ENCODE results near the gene SAMD4B. TPM values are rescaled to one million over a fixed set of nuclear protein-coding genes. Genes with fewer than 3 reads are reported as not detected.

Gene SAMD4B
- total RNA-seq, 1 experiment from 2014 or later, result 135 TPM

- Histone ChIP-seq H3K4me1 (ENCODE audit: insufficient read depth, low read length) (0 out of 2 replicates have a peak, but pooled peaks cover 3% of the 10 kb centered on the region), H2AK5ac (ENCODE audit: insufficient read length, low read length) (no peak overlapping the region), H2BK120ac (ENCODE audit: low read depth, low read length, poor library complexity, severe bottlenecking) (no peak overlapping the region), H3K27me3 (ENCODE audit: insufficient read depth, low read length) (no peaks in the 10 kb centered on the region), H3K79me2 (ENCODE audit: insufficient read depth, low read length) (no peaks in the 10 kb centered on the region), H3K4me2 (ENCODE audit: insufficient read depth, insufficient read length, low read length) (no peak overlapping the region), H2BK12ac (ENCODE audit: insufficient read length, low read depth, low read length) (no peak overlapping the region), H4K5ac (ENCODE audit: insufficient read length, low read depth, low read length) (no peak overlapping the region), H3K27ac (ENCODE audit: insufficient read length, low read depth, low read length) (no peak overlapping the region), H3T11ph (ENCODE audit: low read length) (no peak overlapping the region), H3K23ac (ENCODE audit: insufficient read length, low read depth, low read length) (no peak overlapping the region), H4K91ac (ENCODE audit: insufficient read length, low read depth, low read length) (no peak overlapping the region), H3K56ac (ENCODE audit: insufficient read length, low read depth, low read length) (no peak overlapping the region), H3K4ac (ENCODE audit: low read depth, low read length) (no peak overlapping the region), H2BK5ac (ENCODE audit: insufficient read length, low read length) (no peak overlapping the region), H3K18ac (ENCODE audit: insufficient read length, low read depth, low read length) (no peak overlapping the region), H2BK15ac (ENCODE audit: low read depth, low read length) (no peak overlapping the region), H3K79me1 (ENCODE audit: insufficient read depth, low read depth, low read length, poor library complexity, severe bottlenecking) (no peaks in the 10 kb centered on the region), H2BK20ac (ENCODE audit: low read depth, low read length, poor library complexity, severe bottlenecking) (no peak overlapping the region), H4K20me1 (ENCODE audit: control insufficient read depth, insufficient read depth, insufficient read length) (no peaks in the 10 kb centered on the region), H3K14ac (ENCODE audit: insufficient read depth, low read length) (no peak overlapping the region), H3K23me2 (ENCODE audit: insufficient read length, low read depth, low read length, poor library complexity, severe bottlenecking) (no peaks in the 10 kb centered on the region), H3K9ac (ENCODE audit: extremely low read depth, insufficient read length, low read length) (no peak overlapping the region), H3K9me3 (ENCODE audit: control insufficient read depth, low read depth, low read length) (no peaks in the 10 kb centered on the region), H2AFZ (ENCODE audit: low read length) (no peak overlapping the region), H4K8ac (replicated peaks; ENCODE audit: insufficient read length, low read depth, low read length) (no peak overlapping the region)
- Mint-ChIP-seq H3K27ac (peak overlapping the region in 1 of 3 experiments; percentile 59; a peak in 1 of 7 replicates), H3K4me1 (peaks cover 0 to 6% of the 10 kb centered on the region in 2 experiments; a peak in 3 of 4 replicates), H3K9me3 (no peaks in the 10 kb centered on the region), H3K27me3 (ENCODE audit: low read depth) (no peaks in the 10 kb centered on the region), H3K36me3 (ENCODE audit: insufficient read depth in 1 of 3, low read depth in 3 of 3) (peaks cover 34 to 88% (median 72%) of the 10 kb centered on the region in 3 experiments), H3K4me3 (no peak overlapping the region)
- WGBS (ENCODE audit: extremely low coverage, insufficient read length, low lambda C conversion rate), result no CpG with 5 or more reads among the region's 15 CpGs
- no peak for TF ChIP-seq CTCF (conservative IDR thresholded peaks at IDR 0.05)
- DNase-seq, result no peak
Measured at GRCh38 chr19:39420769-39421168, 78.5 kb downstream of the SAMD4B start.
